HCT116 (cell line): Measurements from ENCODE around the gene PSME3IP1.

Experiments
- CTCF ChIP-seq, 3 experiments: fragments of 200-600 bp in 1 of 3; sonication (generic) in 1 of 3; IDR thresholded peaks in 2 of 3; conservative IDR thresholded peaks in 1 of 3; 2 replicates each; pipeline ENCODE4 v1.5.1; 2012 to 2017; ENCODE audit warnings: low read depth in 2 of 3, low read length in 2 of 3, antibody characterized with exemption in 1 of 3, borderline replicate concordance in 1 of 3, control low read depth in 1 of 3, mild to moderate bottlenecking in 1 of 3, mixed read lengths in 1 of 3, mixed run types in 1 of 3, moderate library complexity in 1 of 3; ENCODE audit not compliant: insufficient read depth in 1 of 3
- ELF1 ChIP-seq: IDR thresholded peaks from 2 replicates; pipeline ENCODE4 v1.6.1; 2012; ENCODE audit warnings: low read depth, borderline replicate concordance
- MAX ChIP-seq: IDR thresholded peaks from 2 replicates; pipeline ENCODE4 v1.6.1; 2012
- POLR2A ChIP-seq: IDR thresholded peaks from 2 replicates; pipeline ENCODE4 v1.7.0; 2011; ENCODE audit warnings: borderline replicate concordance; ENCODE audit not compliant: insufficient read depth, insufficient read length; ENCODE audit errors: extremely low read depth
- POLR2AphosphoS5 ChIP-seq: IDR thresholded peaks from 2 replicates; pipeline ENCODE4 v1.6.1; 2011; ENCODE audit warnings: mild to moderate bottlenecking, low read depth, low read length, moderate library complexity
- SIN3A ChIP-seq: IDR thresholded peaks from 2 replicates; pipeline ENCODE4 v1.6.1; 2012; ENCODE audit warnings: low read depth
- SP1 ChIP-seq: IDR thresholded peaks from 2 replicates; pipeline ENCODE4 v1.6.1; 2012; ENCODE audit warnings: low read depth

GRCh38 chr16:57148481-57148880, 37.4 kb downstream of the PSME3IP1 start:
- TF ChIP-seq CTCF (IDR thresholded peaks at IDR 0.05 in 2 of 3, conservative IDR thresholded peaks at IDR 0.05 in 1 of 3; ENCODE audit: borderline replicate concordance in 1 of 3, insufficient read depth in 1 of 3, low read depth in 2 of 3, low read length in 2 of 3) (no peak), ELF1 (no peak), MAX (no peak), POLR2A (no peak), SIN3A (no peak), SP1 (no peak), POLR2AphosphoS5 (no peak)
